Stimulated activated CD4-positive, alpha-beta T cell treated with anti-CD3 and anti-CD28 coated beads, Interleukin-4, amount 100 ng/mL, for 4 hours (primary cell): ENCODE data around the gene TPPP2.

Source experiments
- DNase-seq, 2 experiments: peaks; one replicate each; pipeline ENCODE4 v3.0.0-alpha.2; 2020

TPPP2 gene

DNA sequence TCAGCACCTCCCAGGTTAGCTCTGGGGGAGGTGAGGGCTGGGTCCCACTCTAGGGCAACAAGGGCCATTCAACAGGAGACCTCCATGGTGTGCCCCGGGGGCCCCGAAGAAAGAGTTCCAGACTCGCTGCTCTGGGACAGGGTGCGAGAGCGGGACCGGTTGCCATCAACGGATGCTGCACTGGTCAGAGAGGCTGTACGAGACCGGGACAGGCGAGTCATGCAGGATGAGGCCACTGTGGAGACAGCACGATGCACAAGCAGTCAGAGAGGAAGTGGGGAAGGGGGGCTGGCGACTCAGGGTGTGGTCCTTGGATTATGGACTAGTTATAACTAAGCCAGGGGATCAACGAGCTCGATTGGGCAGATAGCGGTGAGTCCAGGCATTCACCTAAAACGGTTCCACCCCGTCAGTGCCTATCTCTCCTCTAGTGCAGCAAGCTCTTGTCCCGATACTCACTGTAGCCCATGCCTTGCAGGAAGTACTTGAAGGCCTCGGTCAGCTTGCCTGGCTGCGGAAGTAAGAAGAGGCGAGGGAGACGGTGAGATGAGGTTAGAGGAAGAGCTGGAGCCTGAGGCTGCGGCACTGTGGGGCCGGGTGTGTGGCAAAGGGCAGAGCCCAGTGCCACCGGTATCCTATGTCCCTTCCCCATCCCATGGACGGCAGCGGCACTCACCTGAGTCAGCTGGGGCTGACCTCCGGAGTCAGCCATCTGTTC lies 12.3 kb upstream of the TPPP2 start:
- no peak for DNase-seq

- no peak for DNase-seq
Observed at GRCh38 chr14:21018286-21018685, 11.7 kb upstream of the TPPP2 start.

DNA sequence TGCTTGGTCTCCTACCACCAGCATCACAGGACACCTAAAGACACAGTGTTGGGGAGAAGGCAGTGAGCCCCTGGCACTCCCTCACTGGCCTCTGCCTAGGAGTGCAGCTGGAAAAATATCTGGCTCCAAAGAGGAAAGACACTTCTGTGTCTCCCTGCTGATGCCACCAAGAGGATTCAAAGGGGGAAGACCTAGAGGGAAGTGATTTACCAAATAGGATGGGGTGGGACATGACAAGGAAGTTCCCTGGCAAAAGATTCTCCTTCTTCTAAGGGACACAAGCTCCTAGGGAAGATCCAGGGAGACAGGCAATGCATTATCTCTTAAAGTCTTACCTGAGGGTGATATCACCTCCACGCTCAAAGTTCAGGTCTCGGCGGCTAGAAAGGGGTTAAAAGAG lies 11.2 kb upstream of the TPPP2 start:
- DNase-seq, result no peak

- DNase-seq, result no peak
Observed at GRCh38 chr14:21019366-21019765, 10.7 kb upstream of the TPPP2 start.

DNA sequence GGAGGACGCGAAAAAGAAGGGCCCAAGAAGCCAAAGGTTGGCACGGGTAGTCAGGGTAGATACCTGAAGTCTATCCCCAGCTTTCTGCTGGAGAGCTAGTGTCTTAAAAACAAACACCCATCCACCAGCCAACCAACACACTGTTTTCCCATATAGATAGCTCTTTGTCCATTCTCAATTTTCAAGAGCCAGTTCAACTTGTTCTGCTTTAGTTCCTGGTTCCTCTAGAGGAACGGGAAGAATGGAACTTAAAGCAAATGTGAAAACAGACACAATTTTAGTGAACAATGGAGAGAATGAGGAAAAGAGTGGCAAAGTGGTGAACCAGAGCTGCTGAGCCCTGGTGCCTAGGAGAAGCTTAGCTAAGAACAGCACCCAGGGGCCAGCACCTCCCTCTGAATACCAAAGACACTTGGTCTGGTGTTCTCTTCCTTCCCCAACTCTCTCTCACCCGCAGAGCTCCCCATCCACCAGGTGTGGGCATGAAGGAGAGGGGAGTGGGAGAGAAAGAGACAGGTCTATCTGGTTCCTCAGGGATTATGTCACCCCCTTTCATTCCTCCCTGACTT lies 9.0 kb upstream of the TPPP2 start:
- DNase-seq, result no peak

GRCh38 chr14:21022686-21023085 lies 7.3 kb upstream of the TPPP2 start:
- DNase-seq, result no peak

GRCh38 chr14:21023174-21023573 lies 6.8 kb upstream of the TPPP2 start:
- DNase-seq, result no peak

GRCh38 chr14:21023817-21024584 lies 6.0 kb upstream of the TPPP2 start:
- DNase-seq, result no peak

DNA sequence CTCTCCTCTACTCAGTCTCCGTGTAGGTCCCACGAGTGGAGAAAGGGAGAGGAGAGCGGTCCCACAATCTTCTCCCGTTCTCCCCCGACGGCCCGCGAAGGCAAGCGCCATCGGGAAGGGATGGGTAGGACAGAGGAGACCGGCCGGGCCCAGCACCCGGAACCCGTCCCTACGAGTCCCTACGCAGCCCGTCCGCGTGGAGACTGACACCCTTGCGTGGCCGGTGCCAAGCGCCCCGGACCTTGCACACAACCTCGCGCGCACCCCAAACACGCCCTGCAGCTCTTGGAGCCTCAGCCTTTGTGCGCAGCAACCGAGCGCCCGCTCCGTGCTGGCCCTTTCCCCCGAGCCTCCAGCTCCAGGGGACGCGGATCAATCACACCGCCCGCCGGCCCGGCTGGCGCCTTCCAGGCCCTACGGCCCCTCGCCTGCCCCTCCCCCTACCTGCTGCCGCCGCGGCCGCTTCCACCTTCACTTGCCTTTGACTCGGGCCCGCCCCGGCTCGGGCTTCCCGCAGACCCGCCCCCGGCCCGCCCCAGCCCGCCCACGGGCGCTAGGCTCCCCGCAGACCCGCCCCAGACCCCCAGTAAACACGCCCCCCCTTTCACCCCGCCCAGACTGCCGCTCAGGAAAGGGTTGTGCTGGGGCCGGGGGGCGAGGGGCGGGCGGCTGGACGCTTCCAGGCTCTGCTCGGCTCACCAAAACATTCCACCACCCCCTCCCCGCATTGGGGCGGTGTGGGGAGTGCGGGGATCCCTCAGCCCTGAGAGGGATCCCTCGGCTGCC lies 5.2 kb upstream of the TPPP2 start, which contains the start of gene NDRG2:
NDRG2 (minus strand) TSS at position 477 of the 786 bp plus-strand sequence. CDS start 1,746 bp downstream, outside the sequence.
- peak; percentile 66 to 73 for DNase-seq

DNA sequence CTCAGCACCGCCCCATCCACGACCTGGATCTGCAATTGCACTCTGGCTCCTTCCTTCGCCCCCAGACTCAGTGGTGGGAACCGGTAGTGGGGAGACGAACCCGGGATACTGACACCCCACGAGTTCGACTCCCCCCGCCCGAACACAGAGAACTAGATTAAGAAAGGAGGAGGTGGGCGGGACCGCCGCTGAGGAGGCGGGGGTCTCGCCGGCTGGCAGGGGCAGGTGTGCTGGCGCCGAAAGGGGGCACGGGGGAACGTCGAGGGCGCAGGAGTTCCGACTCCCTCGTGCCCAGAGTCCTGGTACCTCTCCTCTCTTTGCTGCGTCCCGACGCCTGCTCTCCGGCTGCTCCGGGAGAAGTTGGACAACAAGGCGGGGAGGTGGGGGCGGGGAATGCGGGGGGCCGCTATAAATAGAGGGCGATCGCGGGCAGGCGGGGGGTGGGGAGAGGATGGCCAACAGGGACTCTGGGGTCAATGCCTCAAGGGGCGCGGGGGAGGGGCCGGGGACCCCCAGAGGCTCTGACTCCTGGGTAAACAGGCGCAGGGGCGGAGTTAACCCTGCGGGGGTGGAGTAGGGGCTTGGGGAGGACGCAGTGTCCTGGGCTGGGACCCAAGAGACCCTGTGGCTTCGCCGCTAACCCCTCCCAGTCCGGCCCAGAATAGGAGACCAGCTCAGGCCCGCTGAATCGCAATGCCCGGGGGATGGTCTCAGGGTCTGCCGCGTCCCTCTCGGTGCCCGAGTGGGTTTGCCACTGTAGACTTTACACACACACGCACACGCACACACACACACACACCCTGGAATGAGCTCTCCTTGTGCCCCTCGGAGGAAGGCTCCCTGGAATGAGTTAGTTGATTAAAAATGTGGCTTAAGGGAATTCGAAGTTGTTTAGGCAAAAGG lies 4.4 kb upstream of the TPPP2 start:
- no peak for DNase-seq

- no peak for DNase-seq
Observed at GRCh38 chr14:21026274-21026987, 3.6 kb upstream of the TPPP2 start.

DNA sequence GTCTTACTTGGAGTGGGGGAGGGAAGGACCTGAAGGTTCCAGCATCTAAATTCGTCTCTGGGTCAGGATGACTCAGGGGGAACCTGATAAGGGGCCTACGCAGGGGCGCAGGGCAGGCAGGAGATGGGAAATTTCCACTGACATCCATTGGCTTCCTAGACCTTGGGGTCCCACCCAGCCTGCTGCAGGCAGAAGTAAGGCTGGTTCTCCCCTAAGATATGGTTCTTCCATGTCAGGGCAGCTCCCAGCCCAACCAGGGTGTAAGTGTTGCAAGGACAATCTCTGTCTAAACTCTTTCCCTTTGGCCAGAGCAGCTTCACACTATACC lies 3.1 kb upstream of the TPPP2 start:
- no peak for DNase-seq

DNA sequence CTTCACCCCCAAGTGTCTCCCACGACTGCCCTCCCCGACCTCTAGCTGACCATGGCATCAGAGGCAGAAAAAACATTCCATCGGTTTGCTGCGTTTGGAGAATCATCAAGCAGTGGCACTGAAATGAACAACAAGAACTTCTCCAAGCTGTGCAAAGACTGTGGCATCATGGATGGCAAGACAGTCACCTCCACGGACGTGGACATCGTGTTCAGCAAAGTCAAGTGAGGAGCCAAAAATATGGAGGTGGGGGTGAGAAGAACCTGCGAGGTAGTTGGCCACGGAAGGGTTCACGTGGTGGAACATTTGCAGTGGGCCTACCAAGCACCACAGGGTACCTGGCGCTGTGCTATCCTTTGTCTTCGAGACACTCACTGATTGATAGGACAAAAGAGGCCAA lies 514 bp downstream of the TPPP2 start:
- DNase-seq, result no peak

GRCh38 chr14:21032326-21033132 lies 2.5 kb downstream of the TPPP2 start:
- DNase-seq, result no peak

DNA sequence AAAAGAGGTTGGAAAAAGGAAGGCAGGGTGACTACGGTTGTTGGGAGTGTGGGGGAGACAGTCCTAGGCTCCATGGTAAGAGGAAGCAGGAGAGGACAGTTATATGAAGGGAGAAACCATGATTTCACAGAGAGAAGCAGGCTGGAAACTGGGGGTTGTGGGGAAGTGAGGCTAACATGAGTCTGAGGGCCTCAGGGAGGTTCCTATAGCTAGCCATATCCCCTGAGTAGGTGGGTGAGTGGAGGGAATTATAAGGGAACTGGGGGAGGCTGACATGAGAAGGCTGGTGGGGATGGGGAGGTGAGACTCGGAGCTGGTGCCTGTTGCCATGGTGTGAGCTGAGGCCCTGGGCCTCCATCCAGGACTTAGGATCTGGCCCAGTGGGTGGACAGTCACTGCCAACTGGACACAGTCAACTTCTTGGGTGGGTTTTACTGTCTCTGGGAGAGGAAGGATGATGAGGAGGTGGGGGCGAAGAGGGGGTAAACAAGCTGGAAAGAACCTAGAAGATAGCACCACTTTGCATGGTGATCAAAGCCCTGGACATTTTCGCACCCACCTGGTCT lies 3.2 kb downstream of the TPPP2 start:
- DNase-seq, result no peak

DNA sequence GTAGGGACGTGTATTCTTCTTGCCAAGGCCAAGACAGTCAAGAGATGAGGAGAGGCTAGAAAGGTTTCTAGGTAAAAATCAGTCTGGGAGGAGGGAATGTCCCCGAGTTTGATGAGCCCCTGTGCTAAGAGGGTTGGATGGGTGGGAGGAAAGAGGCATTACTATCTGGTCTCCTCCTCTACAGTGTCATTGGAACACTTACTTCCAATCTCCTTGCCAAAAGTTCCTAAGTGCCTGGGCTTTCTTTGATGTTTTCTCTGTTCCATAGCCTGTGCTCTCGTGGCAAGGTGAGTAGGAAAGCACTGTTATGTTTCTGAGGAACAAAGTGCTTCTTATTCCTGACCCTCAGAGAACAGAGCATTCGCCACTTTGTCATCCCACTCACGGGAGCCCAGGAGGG lies 4.7 kb downstream of the TPPP2 start, which contains the start of gene RNASE13:
RNASE13 (minus strand) TSS at position 101 of the 400 bp plus-strand sequence. CDS start 519 bp downstream, outside the sequence.
- DNase-seq, result no peak

GRCh38 chr14:21036751-21037150 lies 6.7 kb downstream of the TPPP2 start:
- DNase-seq, result no peak

- no peak for DNase-seq
Observed at GRCh38 chr14:21037156-21037555, 7.1 kb downstream of the TPPP2 start.

GRCh38 chr14:21038441-21039422 lies 8.7 kb downstream of the TPPP2 start:
- no peak for DNase-seq
